Astrocyte (in vitro differentiated cells and primary cell): ENCODE data around the gene CTNNB1.

ENCODE experiments used
- EZH2 ChIP-seq: IDR thresholded peaks from 2 replicates; pipeline ENCODE4 v1.6.1; 2012; ENCODE audit warnings: mild to moderate bottlenecking, low read length, inconsistent platforms; ENCODE audit not compliant: insufficient read depth
- TF ChIP-seq, protein P1 (sequence below): IDR thresholded peaks from 2 replicates; pipeline ENCODE4 v1.5.1; 2011; ENCODE audit warnings: low read depth, mild to moderate bottlenecking, inconsistent platforms, low read length, moderate library complexity; ENCODE audit not compliant: insufficient read depth

DNA sequence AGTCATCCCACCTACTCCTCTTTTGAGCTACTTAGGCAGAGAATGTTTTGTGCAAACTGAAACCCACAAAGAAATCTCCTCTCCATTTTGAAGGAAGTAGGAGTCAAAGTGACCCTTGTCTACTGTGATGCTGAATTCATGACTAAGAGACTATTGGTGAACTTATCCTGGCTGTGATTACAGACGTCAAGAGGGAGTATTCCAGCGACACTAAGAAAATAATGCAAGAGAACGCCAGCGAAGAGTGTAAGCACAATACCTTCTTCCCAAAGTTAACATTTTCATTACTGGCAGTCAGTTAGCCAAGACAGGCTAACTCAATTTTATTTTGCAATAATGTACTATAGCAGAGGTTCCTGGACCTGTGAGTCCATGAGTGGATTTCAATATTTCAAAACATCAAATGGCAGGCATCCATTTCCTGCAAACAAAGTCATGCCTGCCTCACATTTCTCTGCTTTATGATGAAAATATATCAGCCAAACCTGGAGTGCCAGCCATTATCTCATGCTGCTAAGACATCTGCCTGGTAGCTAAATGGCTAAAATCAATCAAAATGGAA is 59.0 kb downstream of the CTNNB1 start:
- no peak for TF ChIP-seq EZH2
- TF ChIP-seq, protein P1, sequence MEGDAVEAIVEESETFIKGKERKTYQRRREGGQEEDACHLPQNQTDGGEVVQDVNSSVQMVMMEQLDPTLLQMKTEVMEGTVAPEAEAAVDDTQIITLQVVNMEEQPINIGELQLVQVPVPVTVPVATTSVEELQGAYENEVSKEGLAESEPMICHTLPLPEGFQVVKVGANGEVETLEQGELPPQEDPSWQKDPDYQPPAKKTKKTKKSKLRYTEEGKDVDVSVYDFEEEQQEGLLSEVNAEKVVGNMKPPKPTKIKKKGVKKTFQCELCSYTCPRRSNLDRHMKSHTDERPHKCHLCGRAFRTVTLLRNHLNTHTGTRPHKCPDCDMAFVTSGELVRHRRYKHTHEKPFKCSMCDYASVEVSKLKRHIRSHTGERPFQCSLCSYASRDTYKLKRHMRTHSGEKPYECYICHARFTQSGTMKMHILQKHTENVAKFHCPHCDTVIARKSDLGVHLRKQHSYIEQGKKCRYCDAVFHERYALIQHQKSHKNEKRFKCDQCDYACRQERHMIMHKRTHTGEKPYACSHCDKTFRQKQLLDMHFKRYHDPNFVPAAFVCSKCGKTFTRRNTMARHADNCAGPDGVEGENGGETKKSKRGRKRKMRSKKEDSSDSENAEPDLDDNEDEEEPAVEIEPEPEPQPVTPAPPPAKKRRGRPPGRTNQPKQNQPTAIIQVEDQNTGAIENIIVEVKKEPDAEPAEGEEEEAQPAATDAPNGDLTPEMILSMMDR = no peak
